Mesenteric fat pad (tissue), 1 donor: ENCODE results near the gene VPS4B. TPM values are rescaled to one million over a fixed set of nuclear protein-coding genes. Genes with fewer than 3 reads are reported as not detected.

ENCODE experiments used
- total RNA-seq: library from RNA; stranded (reverse); fragmentation: NEBNext Ultra II Directional; extraction: Animal tissue kit (Norgen Biotek cat#: 25700); gene quantifications from one replicate; pipeline ENCODE4 v1.2.1, GENCODE V29; 2021
- donor health status: DM: yes; HTN: yes; CAD: no.

The VPS4B gene
- total RNA-seq, 1 donor from 2014 or later = 47.9 TPM

Other genes with a start within 250 kb of the VPS4B start
- 58.7 TPM for gene BCL2, start 102.7 kb downstream of the VPS4B start, total RNA-seq
- 55.6 TPM for gene KDSR, start 55.3 kb downstream of the VPS4B start, total RNA-seq
- gene SERPINB5, start 54.5 kb upstream of the VPS4B start, total RNA-seq = not detected
- gene SERPINB12, start 119.9 kb upstream of the VPS4B start, total RNA-seq = not detected
- gene SERPINB13, start 164.9 kb upstream of the VPS4B start, total RNA-seq = not detected
- not detected for gene SERPINB4, start 221.8 kb upstream of the VPS4B start, total RNA-seq
- gene SERPINB3, start 239.4 kb upstream of the VPS4B start, total RNA-seq = not detected